ENCODE data around the gene PLA2G15.

The PLA2G15 gene

GRCh38 chr16:68251832-68252231 lies 6.7 kb downstream of the PLA2G15 start:
- FAIRE-seq (no peak), DNase-seq (ENCODE audit: insufficient read length, low spot score) (no peak)

GRCh38 chr16:68252383-68252782 lies 7.2 kb downstream of the PLA2G15 start:
- DNase-seq (ENCODE audit: insufficient read length, low spot score) (no peak), FAIRE-seq (no peak)

GRCh38 chr16:68253721-68254120 lies 8.5 kb downstream of the PLA2G15 start:
- FAIRE-seq (no peak), DNase-seq (ENCODE audit: insufficient read length, low spot score) (no peak)

- FAIRE-seq (no peak), DNase-seq (ENCODE audit: insufficient read length, low spot score) (no peak)
Observed at GRCh38 chr16:68255712-68256111, 10.5 kb downstream of the PLA2G15 start.

- no peak for FAIRE-seq
- no peak for DNase-seq (ENCODE audit: insufficient read length, low spot score)
Observed at GRCh38 chr16:68257251-68257905, 12.2 kb downstream of the PLA2G15 start.

- DNase-seq (ENCODE audit: insufficient read length, low spot score) (peak; percentile 68), FAIRE-seq (no peak)
Observed at GRCh38 chr16:68257906-68258800, 13.0 kb downstream of the PLA2G15 start.

- no peak for FAIRE-seq
- DNase-seq (ENCODE audit: insufficient read length, low spot score) = no peak
Observed at GRCh38 chr16:68259007-68259825, 14.0 kb downstream of the PLA2G15 start.

- DNase-seq (ENCODE audit: insufficient read length, low spot score) = no peak
- no peak for FAIRE-seq
Observed at GRCh38 chr16:68263559-68264127, 18.5 kb downstream of the PLA2G15 start.

- FAIRE-seq (peak; percentile 89), DNase-seq (ENCODE audit: insufficient read length, low spot score) (peak; percentile 79)
Observed at GRCh38 chr16:68264128-68265077, 19.2 kb downstream of the PLA2G15 start, which contains the start of gene SLC7A6. TSS of gene SLC7A6 (plus strand) at chr16:68264526. CDS start at chr16:68274727, 10,201 bp downstream.

GRCh38 chr16:68265078-68265920 lies 20.1 kb downstream of the PLA2G15 start:
- FAIRE-seq (no peak), DNase-seq (ENCODE audit: insufficient read length, low spot score) (peak; percentile 71)

- no peak for FAIRE-seq
- no peak for DNase-seq (ENCODE audit: insufficient read length, low spot score)
Observed at GRCh38 chr16:68267612-68268405, 22.6 kb downstream of the PLA2G15 start.

- no peak for DNase-seq (ENCODE audit: insufficient read length, low spot score)
Observed at GRCh38 chr16:68269793-68270192, 24.6 kb downstream of the PLA2G15 start.

GRCh38 chr16:68270353-68270752 lies 25.2 kb downstream of the PLA2G15 start:
- DNase-seq (ENCODE audit: insufficient read length, low spot score) (no peak), FAIRE-seq (no peak)

More at GRCh38 chr16:68269793-68270192, 24.6 kb downstream of the PLA2G15 start:
- FAIRE-seq = no peak

- DNase-seq (ENCODE audit: insufficient read length, low spot score) (no peak), FAIRE-seq (no peak)
Observed at GRCh38 chr16:68272507-68273209, 27.5 kb downstream of the PLA2G15 start.

GRCh38 chr16:68273459-68273858 lies 28.3 kb downstream of the PLA2G15 start:
- FAIRE-seq (no peak), DNase-seq (ENCODE audit: insufficient read length, low spot score) (no peak)

- DNase-seq (ENCODE audit: insufficient read length, low spot score) (no peak), FAIRE-seq (no peak)
Observed at GRCh38 chr16:68273896-68274295, 28.7 kb downstream of the PLA2G15 start.

GRCh38 chr16:68274441-68274840 lies 29.3 kb downstream of the PLA2G15 start:
- DNase-seq (ENCODE audit: insufficient read length, low spot score) (no peak), FAIRE-seq (no peak)
